Heart left ventricle (tissue), 16 donors: ENCODE data around the gene TMLHE. TPM values are rescaled to one million over a fixed set of nuclear protein-coding genes. Genes with fewer than 3 reads are reported as not detected.
"Not testable (repeated sequence)": the region's sequence is repeated elsewhere in the genome, so short reads cannot be mapped to it uniquely, and the experiment has no call there.

Experiments
- ATAC-seq, 4 donors: fragments of 200-7000 bp; cut with Tn5 transposase; one replicate each; pipeline ENCODE4 v1.9.1; 2020 to 2022; ENCODE audit warnings: moderate library complexity in 4 of 4, mild to moderate bottlenecking in 3 of 4, moderate number of reproducible peaks in 1 of 4
- DNase-seq, 5 donors: peaks; one replicate each; pipeline ENCODE4 v3.0.0-alpha.2; 2020
- H3K27ac ChIP-seq, 12 donors: fragments of 200-600 bp; sonication (generic) in 4 of 12; one replicate each; pipeline versions ENCODE4 v1.5.0 to v1.8.0; 2016 to 2022; ENCODE audit warnings: mild to moderate bottlenecking in 2 of 12
- H3K27me3 ChIP-seq, 9 donors: fragments of 200-600 bp; sonication (generic) in 2 of 9; one replicate each; pipeline versions ENCODE4 v1.5.1 to v1.8.0; 2016 to 2022; ENCODE audit warnings: mild to moderate bottlenecking in 3 of 9
- H3K36me3 ChIP-seq, 9 donors: fragments of 200-600 bp; sonication (generic) in 2 of 9; one replicate each; pipeline versions ENCODE4 v1.5.0 to v1.8.0; 2018 to 2022; ENCODE audit warnings: mild to moderate bottlenecking in 2 of 9
- H3K4me1 ChIP-seq, 12 donors: fragments of 200-600 bp; sonication (generic) in 4 of 12; one replicate each; pipeline versions ENCODE4 v1.5.0 to v1.8.0; 2016 to 2022; ENCODE audit warnings: mild to moderate bottlenecking in 3 of 12
- H3K4me3 ChIP-seq, 12 donors: fragments of 200-600 bp; sonication (generic) in 4 of 12; one replicate each; pipeline versions ENCODE4 v1.5.0 to v1.8.0; 2017 to 2022; ENCODE audit warnings: mild to moderate bottlenecking in 9 of 12, moderate library complexity in 4 of 12
- H3K9me3 ChIP-seq, 12 donors: fragments of 200-600 bp; sonication (generic) in 4 of 12; one replicate each; pipeline versions ENCODE4 v1.5.0 to v1.8.0; 2016 to 2022; ENCODE audit warnings: mild to moderate bottlenecking in 1 of 12
- CTCF ChIP-seq, 12 donors: fragments of 200-600 bp; sonication (generic) in 4 of 12; IDR thresholded peaks; one replicate each; pipeline versions ENCODE4 v1.5.0 to v1.8.0; 2018 to 2022; ENCODE audit warnings: antibody characterized with exemption in 12 of 12, mild to moderate bottlenecking in 5 of 12
- POLR2A ChIP-seq, 2 donors: fragments of 450-650 bp; IDR thresholded peaks; one replicate each; pipeline ENCODE4 v1.6.1; 2017; ENCODE audit warnings: antibody characterized with exemption in 2 of 2, mild to moderate bottlenecking in 2 of 2, moderate library complexity in 2 of 2
- WGBS, 4 donors: extraction: QIAGEN DNeasy Blood & Tissue Kit in 2 of 4; methylation state at CpG; one replicate each; pipeline versions ENCODE4 v1.1.5 to v1.1.7; 2013 to 2018; 5-methylcytosine and 5-hydroxymethylcytosine counted together
- intact Hi-C, 10 donors: fragments of 100-400 bp; cut with DNase I; formaldehyde crosslinking; loops; one replicate each; pipeline versions ENCODE4 v1.11.1 to v1.14.2; 2022
- polyA plus RNA-seq, 2 donors: library from polyadenylated mRNA; stranded (reverse); fragments of 200-250 nt; gene quantifications; one replicate each; pipeline ENCODE4 v1.2.3, GENCODE V29; 2013
- total RNA-seq, 9 donors: library from RNA; depleted of rRNA in 2 of 9; stranded (reverse); fragments of >200 nt in 2 of 9; fragmentation: NEBNext Ultra II Directional in 3 of 9; extraction: Animal tissue kit (Norgen Biotek cat#: 25700) in 3 of 9; gene quantifications; one replicate each; pipeline versions ENCODE4 v1.1.0 to v1.2.4, GENCODE V29; 2016 to 2023
- donor health status: ischemic (EF 13 %, LVEDD 7.1; RV severe dilation, severe dysfunction).
- donor health status: healthy with polysubstance abuse.
- donor health status: DM: no; HTN: yes; CAD: no.
- donor health status: DM: no; HTN: no; CAD: no.
- donor health status: ischemic (EF 25% LVEDD 6.9; RV normal size, moderate dysfunction).
- donor health status: ischemic (EF 25% LVEDD 5.7; RV mildly dilated, moderate dysfunction).
- donor health status: healthy.
- donor health status: DM: yes; HTN: yes; CAD: no.
- donor health status: ischemic (EF 35%, LVEDD 5.7; RV mildly dilated, moderate dysfunction).
- donor health status: nonischemic (EF 11% LVEDD 7.7; RV severe dilation, severe dysfunction).
- donor health status: DM: yes; HTN: yes; CAD: no.
- donor health status: PGD.
- donor health status: ischemic (EF 29% LVEDD 5.4; RV normal size, mild dysfunction).
- donor health status: nonischemic (EF 23%, LVEDD 6.1; RV moderate dilation, normal function).

Gene TMLHE
- total and polyA plus RNA-seq, 11 donors: 10.8 to 55.4 (median 34.5) TPM

GRCh38 chrX:155643240-155643639 is 30.5 kb upstream of the TMLHE start:
- 47 to 76% (median 65%) methylated on average over 2 of the region's 2 CpGs for WGBS, 4 donors
- H3K36me3 ChIP-seq: no peaks in the 10 kb centered on the region
- ATAC-seq: no peak
- H3K27ac ChIP-seq: no peak overlapping the region
- TF ChIP-seq POLR2A (IDR thresholded peaks at IDR 0.05) (no peak), CTCF (IDR thresholded peaks at IDR 0.05) (no peak)
- H3K9me3 ChIP-seq: peaks cover 0 to 7% (median 0%) of the 10 kb centered on the region in 12 donors
- no peak for DNase-seq
- H3K4me3 ChIP-seq: no peak overlapping the region
- intact Hi-C loops: no loop called here
- H3K27me3 ChIP-seq: no peaks in the 10 kb centered on the region
- peaks cover 0 to 4% (median 0%) of the 10 kb centered on the region in 12 donors for H3K4me1 ChIP-seq

- H3K4me3 ChIP-seq: peak overlapping the region in 10 of 12 donors; percentile 15 to 54 (median 38)
These were observed 28.6 kb upstream of the TMLHE start for GRCh38 chrX:155641371-155641770.

GRCh38 chrX:155637714-155638113 is 25.0 kb upstream of the TMLHE start:
- intact Hi-C loops: no loop called here
- Histone ChIP-seq H3K4me1 (peaks cover 0 to 4% (median 0%) of the 10 kb centered on the region in 12 donors), H3K27me3 (no peaks in the 10 kb centered on the region), H3K36me3 (no peaks in the 10 kb centered on the region), H3K27ac (no peak overlapping the region), H3K4me3 (no peak overlapping the region), H3K9me3 (no peaks in the 10 kb centered on the region)
- DNase-seq (no peak), ATAC-seq (no peak)
- no peak for TF ChIP-seq POLR2A (IDR thresholded peaks at IDR 0.05)

More at GRCh38 chrX:155641371-155641770, 28.6 kb upstream of the TMLHE start:
- H3K27me3 ChIP-seq, H3K9me3 ChIP-seq, H3K4me1 ChIP-seq, ATAC-seq, DNase-seq, H3K27ac ChIP-seq, intact Hi-C loops, H3K36me3 ChIP-seq: not testable (repeated sequence)
- WGBS, 4 donors: 42 to 50% (median 47%) methylated on average over 14 of the region's 14 CpGs

- DNase-seq, intact Hi-C loops, H3K27ac ChIP-seq, H3K27me3 ChIP-seq, H3K4me3 ChIP-seq, H3K4me1 ChIP-seq, H3K36me3 ChIP-seq, ATAC-seq: not testable (repeated sequence)
- WGBS, 4 donors: 69 to 100% (median 87%) methylated on average over 1 of the region's 1 CpG
- H3K9me3 ChIP-seq: peaks cover 0 to 13% (median under 1%) of the 10 kb centered on the region in 12 donors
These were observed 22.3 kb upstream of the TMLHE start for GRCh38 chrX:155635019-155635418.

- no peak for TF ChIP-seq CTCF (IDR thresholded peaks at IDR 0.05)
- TF ChIP-seq POLR2A (IDR thresholded peaks at IDR 0.05): no peak
- intact Hi-C loops: no loop called here
- H3K9me3 ChIP-seq: peaks cover 0 to 18% (median 2%) of the 10 kb centered on the region in 12 donors
- ATAC-seq (peak in 2 of 4 donors; percentile 18 to 49), DNase-seq (no peak)
- WGBS, 4 donors: 63 to 74% (median 67%) methylated on average over 3 of the region's 3 CpGs
- H3K36me3 ChIP-seq: no peaks in the 10 kb centered on the region
- H3K27me3 ChIP-seq: no peaks in the 10 kb centered on the region
- H3K4me1 ChIP-seq: no peaks in the 10 kb centered on the region
- peak overlapping the region in 3 of 12 donors; percentile 10 to 57 (median 37) for H3K27ac ChIP-seq
- peak overlapping the region in 4 of 12 donors; percentile 12 to 21 (median 15) for H3K4me3 ChIP-seq
These were observed 19.8 kb upstream of the TMLHE start for GRCh38 chrX:155632431-155633100.

- ATAC-seq, H3K4me1 ChIP-seq, H3K27me3 ChIP-seq, H3K4me3 ChIP-seq, H3K27ac ChIP-seq, DNase-seq, intact Hi-C loops, H3K36me3 ChIP-seq, H3K9me3 ChIP-seq: not testable (repeated sequence)
These were observed 7.4 kb upstream of the TMLHE start for GRCh38 chrX:155620110-155620509.
